HepG2 (cell line): ENCODE data around the gene PRR29. TPM values are rescaled to one million over a fixed set of nuclear protein-coding genes. Genes with fewer than 3 reads are reported as not detected.

Experiments
- ARHGAP35 ChIP-seq: sonication (generic); formaldehyde crosslinking; IDR thresholded peaks from 2 replicates; pipeline ENCODE4 v1.9.0; 2022; ENCODE audit warnings: mild to moderate bottlenecking, inconsistent platforms, moderate library complexity, missing genetic modification reagents, borderline replicate concordance
- ARID3A ChIP-seq: IDR thresholded peaks from 2 replicates; pipeline ENCODE4 v1.6.1; 2012; ENCODE audit warnings: low read depth, low read length, improper control_type of control experiment
- EP300 ChIP-seq, 3 experiments: sonication (generic) in 1 of 3; formaldehyde crosslinking in 1 of 3; IDR thresholded peaks; 2 replicates each; pipeline versions ENCODE4 v1.5.1 to v1.6.1; 2011 to 2020; ENCODE audit warnings: low read depth in 2 of 3, low read length in 2 of 3, borderline replicate concordance in 1 of 3, improper control_type of control experiment in 1 of 3, mild to moderate bottlenecking in 1 of 3, missing genetic modification reagents in 1 of 3, moderate library complexity in 1 of 3
- GTF2F1 ChIP-seq: fragments of 150-350 bp; IDR thresholded peaks from 2 replicates; pipeline ENCODE4 v1.6.1; 2014; ENCODE audit warnings: low read length
- KLF6 ChIP-seq: IDR thresholded peaks from 2 replicates; pipeline ENCODE4 v1.8.0; 2016; ENCODE audit warnings: missing biosample characterization, missing genetic modification reagents
- MEIS1 ChIP-seq: sonication (generic); formaldehyde crosslinking; IDR thresholded peaks from 2 replicates; pipeline ENCODE4 v1.9.0; 2021; ENCODE audit warnings: mild to moderate bottlenecking, missing genetic modification reagents, moderate library complexity, borderline replicate concordance
- MXI1 ChIP-seq: IDR thresholded peaks from 3 replicates; pipeline ENCODE4 v1.6.1; 2012; ENCODE audit warnings: low read depth, low read length, inconsistent platforms, borderline replicate concordance
- NCOA5 ChIP-seq: sonication (generic); formaldehyde crosslinking; IDR thresholded peaks from 2 replicates; pipeline ENCODE4 v1.4.0; 2020; ENCODE audit warnings: missing genetic modification reagents
- PATZ1 ChIP-seq: sonication (generic); formaldehyde crosslinking; IDR thresholded peaks from 2 replicates; pipeline ENCODE4 v1.4.0; 2020; ENCODE audit warnings: missing genetic modification reagents
- SP4 ChIP-seq: sonication (generic); formaldehyde crosslinking; IDR thresholded peaks from 2 replicates; pipeline ENCODE4 v1.8.1; 2023; ENCODE audit warnings: mild to moderate bottlenecking, missing genetic modification reagents
- THAP8 ChIP-seq: sonication (generic); formaldehyde crosslinking; IDR thresholded peaks from 2 replicates; pipeline ENCODE4 v1.5.1; 2020; ENCODE audit warnings: missing genetic modification reagents, mild to moderate bottlenecking, borderline replicate concordance
- TMF1 ChIP-seq: sonication (generic); formaldehyde crosslinking; IDR thresholded peaks from 2 replicates; pipeline ENCODE4 v1.8.1; 2022; ENCODE audit warnings: low read depth, missing genetic modification reagents
- XRCC5 ChIP-seq: fragments of 200-400 bp; formaldehyde crosslinking; optimal IDR thresholded peaks from 2 replicates; pipeline ENCODE3; 2017; ENCODE audit warnings: mild to moderate bottlenecking, low read length
- ZKSCAN8 ChIP-seq: IDR thresholded peaks from 2 replicates; pipeline ENCODE4 v1.6.1; 2016; ENCODE audit warnings: borderline replicate concordance, missing genetic modification reagents, missing compliant biosample characterization
- ZNF264 ChIP-seq: sonication (generic); formaldehyde crosslinking; IDR thresholded peaks from 2 replicates; pipeline ENCODE4 v1.4.0; 2020; ENCODE audit warnings: missing genetic modification reagents
- ZNF276 ChIP-seq: sonication (generic); formaldehyde crosslinking; IDR thresholded peaks from 2 replicates; pipeline ENCODE4 v1.4.0; 2020; ENCODE audit warnings: mild to moderate bottlenecking, low read depth, missing genetic modification reagents
- ZNF337 ChIP-seq: sonication (generic); formaldehyde crosslinking; IDR thresholded peaks from 2 replicates; pipeline ENCODE4 v1.5.1; 2020; ENCODE audit warnings: missing genetic modification reagents, low read depth, mild to moderate bottlenecking, borderline replicate concordance
- ZNF367 ChIP-seq: sonication (generic); formaldehyde crosslinking; IDR thresholded peaks from 2 replicates; pipeline ENCODE4 v1.4.0; 2020; ENCODE audit warnings: missing genetic modification reagents, borderline replicate concordance
- ZNF777 ChIP-seq: sonication (generic); formaldehyde crosslinking; IDR thresholded peaks from 2 replicates; pipeline ENCODE4 v1.4.0; 2020; ENCODE audit warnings: missing genetic modification reagents
- polyA plus RNA-seq, 8 experiments: library from polyadenylated mRNA; depleted of rRNA in 3 of 8; stranded (reverse) in 7 of 8; unstranded in 1 of 8; fragments of >200 nt; fragmentation: Illumina TruSeq in 4 of 8; extraction: Trizol in 4 of 8; gene quantifications; 2 replicates each; pipeline versions ENCODE4 v1.2.1 to v1.2.3, GENCODE V29; 2011 to 2016; ENCODE audit warnings: low read depth in 4 of 8, missing spikeins in 1 of 8, mixed read lengths in 1 of 8; ENCODE audit not compliant: insufficient read depth in 1 of 8
- total RNA-seq, 5 experiments: library from RNA; depleted of rRNA; stranded (reverse); fragments of >200 nt; fragmentation: Illumina TruSeq; extraction: Trizol; gene quantifications; 2 replicates each; pipeline ENCODE4 v1.2.3, GENCODE V29; 2016; ENCODE audit warnings: low read depth in 1 of 5

The PRR29 gene
- total and polyA plus RNA-seq, 2 of the 13 experiments (the other 11 are each of a cell fraction or from before 2014, with no cell fraction given), result 0.07 to 0.20 TPM

- TF ChIP-seq MXI1 (no peak), ARID3A (no peak), KLF6 (no peak), GTF2F1 (no peak), EP300 (IDR thresholded peaks at IDR 0.05; ENCODE audit: low read depth in 2 of 2, low read length in 2 of 2) (no peak), EP300 (CRISPR knock-in tag; IDR thresholded peaks at IDR 0.05; ENCODE audit: borderline replicate concordance) (no peak), THAP8 (CRISPR knock-in tag) (no peak), SP4 (CRISPR knock-in tag) (no peak; the same call in 1 of the 2 replicates), TMF1 (CRISPR knock-in tag) (no peak), ZNF367 (CRISPR knock-in tag) (no peak), ZNF337 (CRISPR knock-in tag) (no peak), XRCC5 (no peak), ZNF276 (CRISPR knock-in tag) (0 out of 2 replicates have a peak, but pooled peaks have one; percentile 15), ARHGAP35 (CRISPR knock-in tag) (no peak), NCOA5 (CRISPR knock-in tag) (no peak), ZKSCAN8 (CRISPR knock-in tag) (no peak), ZNF264 (CRISPR knock-in tag) (no peak), MEIS1 (CRISPR knock-in tag) (no peak), PATZ1 (CRISPR knock-in tag) (no peak), ZNF777 (CRISPR knock-in tag) (no peak)
Observed at GRCh38 chr17:64006361-64007088, 8.4 kb downstream of the PRR29 start (continued).
